ENCODE results near the gene ZMIZ1. TPM values are rescaled to one million over a fixed set of nuclear protein-coding genes. Genes with fewer than 3 reads are reported as not detected.
"Not testable (repeated sequence)": the region's sequence is repeated elsewhere in the genome, so short reads cannot be mapped to it uniquely, and the experiment has no call there.

ZMIZ1 gene
- total RNA-seq, 4 donors from 2014 or later = 71.9 to 104 (median 79.5) TPM

GRCh38 chr10:79273604-79274003 is 204.8 kb downstream of the ZMIZ1 start:
- Histone ChIP-seq H3K9me3 (no peaks in the 10 kb centered on the region), H3K27ac (peak overlapping the region; percentile 89), H3K27me3 (no peaks in the 10 kb centered on the region), H3K36me3 (peaks cover 16% of the 10 kb centered on the region), H3K4me1 (peaks cover 73% of the 10 kb centered on the region), H3K4me3 (no peak overlapping the region)
- TF ChIP-seq POLR2AphosphoS5 (IDR thresholded peaks at IDR 0.05) (no peak), CTCF (IDR thresholded peaks at IDR 0.05) (no peak), EP300 (IDR thresholded peaks at IDR 0.05) (no peak), POLR2A (IDR thresholded peaks at IDR 0.05) (no peak)
- 55% methylated on average over 10 of the region's 10 CpGs for WGBS
- DNase-seq (ENCODE audit: low spot score in 2 of 2) = no peak

- Histone ChIP-seq H3K27ac (peak overlapping the region; percentile 89), H3K4me1 (peaks cover 64% of the 10 kb centered on the region), H3K9me3 (no peaks in the 10 kb centered on the region), H3K36me3 (peaks cover 24% of the 10 kb centered on the region), H3K4me3 (no peak overlapping the region), H3K27me3 (no peaks in the 10 kb centered on the region)
- TF ChIP-seq POLR2AphosphoS5 (IDR thresholded peaks at IDR 0.05) (peak in 2 of 3 donors; percentile 88 to 90), EP300 (IDR thresholded peaks at IDR 0.05) (peak; percentile 51), POLR2A (IDR thresholded peaks at IDR 0.05) (no peak), CTCF (IDR thresholded peaks at IDR 0.05) (peak; percentile 12 to 23)
- WGBS = 42% methylated on average over 18 of the region's 32 CpGs
- peak; percentile 93 to 95 for DNase-seq (ENCODE audit: low spot score in 2 of 2)
Measured at GRCh38 chr10:79274279-79275104, 205.7 kb downstream of the ZMIZ1 start.

GRCh38 chr10:79275105-79275430 is 206.3 kb downstream of the ZMIZ1 start:
- WGBS = 92% methylated on average over 2 of the region's 3 CpGs
- Histone ChIP-seq H3K36me3 (peaks cover 28% of the 10 kb centered on the region), H3K4me3 (no peak overlapping the region)

GRCh38 chr10:79275431-79275851 is 206.7 kb downstream of the ZMIZ1 start:
- TF ChIP-seq POLR2AphosphoS5 (IDR thresholded peaks at IDR 0.05) (no peak), CTCF (IDR thresholded peaks at IDR 0.05) (no peak), EP300 (IDR thresholded peaks at IDR 0.05) (no peak)
- Histone ChIP-seq H3K9me3 (no peaks in the 10 kb centered on the region), H3K36me3 (peaks cover 30% of the 10 kb centered on the region), H3K27me3 (no peaks in the 10 kb centered on the region), H3K4me1 (peaks cover 58% of the 10 kb centered on the region), H3K4me3 (no peak overlapping the region), H3K27ac (peak overlapping the region; percentile 89)
- DNase-seq (ENCODE audit: low spot score in 2 of 2) = peak in 1 of 2 donors; percentile 82
- WGBS = 12% methylated on average over 9 of the region's 10 CpGs

More at GRCh38 chr10:79275105-79275430, 206.3 kb downstream of the ZMIZ1 start:
- Histone ChIP-seq H3K9me3 (no peaks in the 10 kb centered on the region), H3K27me3 (no peaks in the 10 kb centered on the region), H3K27ac (peak overlapping the region; percentile 89), H3K4me1 (peaks cover 60% of the 10 kb centered on the region)
- TF ChIP-seq POLR2AphosphoS5 (IDR thresholded peaks at IDR 0.05) (no peak), CTCF (IDR thresholded peaks at IDR 0.05) (no peak), POLR2A (IDR thresholded peaks at IDR 0.05) (no peak), EP300 (IDR thresholded peaks at IDR 0.05) (no peak)
- DNase-seq (ENCODE audit: low spot score in 2 of 2) = no peak

GRCh38 chr10:79277579-79278269 is 209.0 kb downstream of the ZMIZ1 start:
- 85% methylated on average over 8 of the region's 13 CpGs for WGBS
- H3K9me3 ChIP-seq = no peaks in the 10 kb centered on the region
- H3K36me3 ChIP-seq = peaks cover 48% of the 10 kb centered on the region
- peaks cover 47% of the 10 kb centered on the region for H3K4me1 ChIP-seq
- H3K27ac ChIP-seq = no peak overlapping the region
- no peak overlapping the region for H3K4me3 ChIP-seq
- TF ChIP-seq EP300 (IDR thresholded peaks at IDR 0.05) (no peak), POLR2AphosphoS5 (IDR thresholded peaks at IDR 0.05) (no peak), CTCF (IDR thresholded peaks at IDR 0.05) (no peak), POLR2A (IDR thresholded peaks at IDR 0.05) (no peak)
- no peaks in the 10 kb centered on the region for H3K27me3 ChIP-seq
- DNase-seq (ENCODE audit: low spot score in 2 of 2) = no peak

- Histone ChIP-seq H3K36me3 (peaks cover 48% of the 10 kb centered on the region), H3K4me1 (peaks cover 34% of the 10 kb centered on the region)
- H3K9me3 ChIP-seq; H3K27me3 ChIP-seq; DNase-seq (ENCODE audit: low spot score in 2 of 2); H3K4me3 ChIP-seq; H3K27ac ChIP-seq: not testable (repeated sequence)
- WGBS = 90% methylated on average over 25 of the region's 33 CpGs
Measured at GRCh38 chr10:79279047-79279446, 210.3 kb downstream of the ZMIZ1 start.

Data from suprapubic skin (tissue), 4 donors.